SK-N-SH (cell line): ENCODE measurements around the gene SLC26A4. TPM values are rescaled to one million over a fixed set of nuclear protein-coding genes. Genes with fewer than 3 reads are reported as not detected.

Source experiments
- CTCF ChIA-PET: fragments of 300-600, 350-600 bp; formaldehyde crosslinking; extraction: SDS; loops from one replicate; lab custom pipeline; 2021; lab: Yijun Ruan, JAX
- POLR2A ChIA-PET: fragments of 350-600 bp; sonication (Branson Sonifier 250); formaldehyde crosslinking; extraction: SDS; loops from one replicate; lab custom pipeline; 2020; ENCODE audit warnings: antibody characterized with exemption, inconsistent platforms; lab: Yijun Ruan, JAX
- DNase-seq: peaks from one replicate; pipeline ENCODE4 v3.0.0; 2012
- H2AFZ ChIP-seq: fragments of 200-600 bp; sonication (generic); 2 replicates; pipeline ENCODE4 v1.8.1; 2016; ENCODE audit warnings: antibody characterized with exemption, mild to moderate bottlenecking, low read depth
- H3F3A ChIP-seq: fragments of 200-600 bp; sonication (generic); replicated peaks from 2 replicates; pipeline ENCODE3; 2016; ENCODE audit warnings: antibody characterized with exemption, mild to moderate bottlenecking; ENCODE audit not compliant: insufficient read depth
- H3K27ac ChIP-seq, 2 experiments: fragments of 200-500 bp in 1 of 2; fragments of 200-600 bp in 1 of 2; sonication (Bioruptor generic) in 1 of 2; sonication (generic), shearing (Covaris generic) in 1 of 2; 2 replicates each; pipeline versions ENCODE4 v1.5.1 to v1.6.1; 2014 to 2016; ENCODE audit warnings: low read depth in 2 of 2, inconsistent platforms in 1 of 2, low read length in 1 of 2, mild to moderate bottlenecking in 1 of 2, mixed read lengths in 1 of 2
- H3K27me3 ChIP-seq: fragments of 200-600 bp; sonication (generic), shearing (Covaris generic); 2 replicates; pipeline ENCODE4 v1.6.1; 2016; ENCODE audit warnings: mixed run types; ENCODE audit not compliant: insufficient read depth
- H3K36me3 ChIP-seq, 2 experiments: fragments of 200-500 bp in 1 of 2; fragments of 200-600 bp in 1 of 2; sonication (Bioruptor generic) in 1 of 2; sonication (generic) in 1 of 2; replicated peaks in 1 of 2; 2 replicates each; pipeline versions ENCODE3 to v1.5.1; 2014 to 2016; ENCODE audit warnings: low read length in 1 of 2, mild to moderate bottlenecking in 1 of 2; ENCODE audit not compliant: insufficient read depth in 2 of 2, control insufficient read depth in 1 of 2
- H3K4me1 ChIP-seq, 2 experiments: fragments of 200-500 bp in 1 of 2; fragments of 200-600 bp in 1 of 2; sonication (Bioruptor generic) in 1 of 2; sonication (generic), shearing (Covaris generic) in 1 of 2; 2 replicates each; pipeline versions ENCODE4 v1.5.1 to v1.6.1; 2014 to 2016; ENCODE audit warnings: low read depth in 1 of 2, low read length in 1 of 2, mixed run types in 1 of 2; ENCODE audit not compliant: insufficient read depth in 2 of 2, control insufficient read depth in 1 of 2
- H3K4me2 ChIP-seq: fragments of 200-600 bp; sonication (generic), shearing (Covaris generic); 2 replicates; pipeline ENCODE4 v1.6.1; 2017; ENCODE audit warnings: mixed run types
- H3K4me3 ChIP-seq, 2 experiments: fragments of 200-500 bp in 1 of 2; fragments of 200-600 bp in 1 of 2; sonication (Bioruptor generic) in 1 of 2; sonication (generic), shearing (Covaris generic) in 1 of 2; 2 replicates each; pipeline versions ENCODE4 v1.5.1 to v1.8.1; 2014 to 2016; ENCODE audit warnings: low read depth in 2 of 2, inconsistent platforms in 1 of 2, low read length in 1 of 2, mild to moderate bottlenecking in 1 of 2, mixed read lengths in 1 of 2, moderate library complexity in 1 of 2
- H3K79me2 ChIP-seq: fragments of 200-600 bp; sonication (generic); 2 replicates; pipeline ENCODE4 v1.8.1; 2017; ENCODE audit warnings: mild to moderate bottlenecking; ENCODE audit not compliant: insufficient read depth
- H3K9ac ChIP-seq: fragments of 200-600 bp; sonication (generic); 2 replicates; pipeline ENCODE4 v1.6.1; 2017; ENCODE audit warnings: mixed run types
- H3K9me2 ChIP-seq: fragments of 200-600 bp; sonication (generic); 2 replicates; pipeline ENCODE4 v1.6.1; 2017; ENCODE audit warnings: mixed run types
- H3K9me3 ChIP-seq: fragments of 200-600 bp; sonication (generic); 2 replicates; pipeline ENCODE4 v1.6.1; 2017; ENCODE audit warnings: mixed run types, mild to moderate bottlenecking, moderate library complexity
- H4K20me1 ChIP-seq: fragments of 200-600 bp; sonication (generic); 2 replicates; pipeline ENCODE4 v1.6.1; 2017; ENCODE audit warnings: mild to moderate bottlenecking, mixed run types; ENCODE audit not compliant: insufficient read depth
- CHD2 ChIP-seq: fragments of 150-350 bp; IDR thresholded peaks from 2 replicates; pipeline ENCODE4 v1.6.1; 2018; ENCODE audit warnings: low read length; ENCODE audit not compliant: partially characterized antibody
- CTCF ChIP-seq: fragments of 200-600 bp; sonication (generic); IDR thresholded peaks from 2 replicates; pipeline ENCODE4 v1.6.1; 2017; ENCODE audit warnings: antibody characterized with exemption, mild to moderate bottlenecking, moderate library complexity
- EZH2phosphoT487 ChIP-seq: fragments of 200-600 bp; sonication (generic); IDR thresholded peaks from 2 replicates; pipeline ENCODE4 v1.6.1; 2017; ENCODE audit warnings: low read depth, mixed run types, mild to moderate bottlenecking, antibody characterized with exemption, moderate library complexity, borderline replicate concordance
- FOSL2 ChIP-seq: IDR thresholded peaks from 2 replicates; pipeline ENCODE4 v1.4.0; 2012; ENCODE audit warnings: low read depth, mild to moderate bottlenecking, moderate library complexity, borderline replicate concordance
- FOXJ3 ChIP-seq: sonication (generic); formaldehyde crosslinking; IDR thresholded peaks from 2 replicates; pipeline ENCODE4 v1.5.1; 2020; ENCODE audit warnings: mild to moderate bottlenecking, missing genetic modification reagents
- GABPA ChIP-seq: IDR thresholded peaks from 2 replicates; pipeline ENCODE4 v1.4.0; 2012; ENCODE audit warnings: low read depth, mild to moderate bottlenecking
- GATA2 ChIP-seq: sonication (generic); formaldehyde crosslinking; IDR thresholded peaks from 2 replicates; pipeline ENCODE4 v1.5.0; 2020; ENCODE audit warnings: mild to moderate bottlenecking, missing genetic modification reagents
- JUND ChIP-seq: IDR thresholded peaks from 2 replicates; pipeline ENCODE4 v1.4.0; 2012
- RAD21 ChIP-seq: IDR thresholded peaks from 2 replicates; pipeline ENCODE4 v1.6.1; 2012; ENCODE audit warnings: mild to moderate bottlenecking, low read length
- RCOR1 ChIP-seq: fragments of 150-350 bp; IDR thresholded peaks from 2 replicates; pipeline ENCODE4 v1.6.1; 2017; ENCODE audit warnings: antibody characterized with exemption, low read length
- RXRA ChIP-seq: IDR thresholded peaks from 2 replicates; pipeline ENCODE4 v1.4.0; 2012; ENCODE audit warnings: low read depth, mild to moderate bottlenecking, borderline replicate concordance
- SIN3A ChIP-seq: IDR thresholded peaks from 2 replicates; pipeline ENCODE4 v1.6.1; 2012; ENCODE audit warnings: low read depth, mild to moderate bottlenecking, low read length, moderate library complexity, borderline replicate concordance
- SMC3 ChIP-seq: IDR thresholded peaks from 2 replicates; pipeline ENCODE4 v1.6.1; 2012; ENCODE audit warnings: low read depth, low read length, improper control_type of control experiment
- TAF1 ChIP-seq: IDR thresholded peaks from 2 replicates; pipeline ENCODE4 v1.6.1; 2012; ENCODE audit warnings: low read depth, mild to moderate bottlenecking, low read length, moderate library complexity, borderline replicate concordance
- TCF12 ChIP-seq: IDR thresholded peaks from 2 replicates; pipeline ENCODE4 v1.4.0; 2012
- TEAD4 ChIP-seq: IDR thresholded peaks from 2 replicates; pipeline ENCODE4 v1.4.0; 2012; ENCODE audit warnings: mild to moderate bottlenecking, borderline replicate concordance; ENCODE audit not compliant: insufficient read depth
- USF1 ChIP-seq: IDR thresholded peaks from 2 replicates; pipeline ENCODE4 v1.4.0; 2012; ENCODE audit warnings: low read depth, borderline replicate concordance
- USF2 ChIP-seq: fragments of 150-350 bp; IDR thresholded peaks from 2 replicates; pipeline ENCODE4 v1.6.1; 2017; ENCODE audit warnings: antibody characterized with exemption, low read length, low read depth, borderline replicate concordance
- YY1 ChIP-seq: IDR thresholded peaks from 2 replicates; pipeline ENCODE4 v1.4.0; 2012; ENCODE audit warnings: low read depth, mild to moderate bottlenecking
- polyA plus RNA-seq, 3 experiments: library from polyadenylated mRNA; depleted of rRNA; stranded (reverse); fragments of >200 nt; gene quantifications; 2 replicates each; pipeline ENCODE4 v1.2.3, GENCODE V29; 2012

The SLC26A4 gene
- polyA plus RNA-seq, 1 of the 3 experiments (the other 2 are of a cell fraction) = 0.61 TPM

- no peak for TF ChIP-seq CTCF
- TF ChIP-seq FOXJ3 (CRISPR knock-in tag) = no peak
These were observed 40.6 kb downstream of the SLC26A4 start (continued) for GRCh38 chr7:107701191-107701590.

GRCh38 chr7:107703219-107703618 is 42.6 kb downstream of the SLC26A4 start:
- ChIA-PET POLR2A (no interaction called here), CTCF (interaction anchor here (0.9 to 1.2 kb wide), 2 partner anchors 10 to 510 kb away, joined by 3 read pairs; no protein-coding TSS in a partner anchor)
- Histone ChIP-seq H3K27ac (no peak overlapping the region), H2AFZ (no peak overlapping the region), H3K9me3 (no peaks in the 10 kb centered on the region), H3K4me2 (no peak overlapping the region), H3K9me2 (no peaks in the 10 kb centered on the region), H3K9ac (no peak overlapping the region), H3F3A (no peaks in the 10 kb centered on the region), H3K4me3 (no peak overlapping the region), H4K20me1 (no peaks in the 10 kb centered on the region), H3K36me3 (no peaks in the 10 kb centered on the region), H3K4me1 (no peaks in the 10 kb centered on the region), H3K79me2 (no peaks in the 10 kb centered on the region), H3K27me3 (no peaks in the 10 kb centered on the region)
- no peak for DNase-seq
- TF ChIP-seq TAF1 = no peak
- no peak for TF ChIP-seq FOSL2
- no peak for TF ChIP-seq CHD2
- TF ChIP-seq GABPA = no peak
- TF ChIP-seq FOXJ3 (CRISPR knock-in tag) = no peak
- no peak for TF ChIP-seq RXRA
- TF ChIP-seq USF1 = no peak
- TF ChIP-seq RAD21 = no peak
- TF ChIP-seq SIN3A = no peak
- no peak for TF ChIP-seq TCF12
- TF ChIP-seq EZH2phosphoT487 = no peak
- TF ChIP-seq RCOR1 = no peak
- TF ChIP-seq JUND = no peak
- no peak for TF ChIP-seq SMC3
- no peak for TF ChIP-seq TEAD4
- TF ChIP-seq GATA2 = no peak
- no peak for TF ChIP-seq YY1
- no peak for TF ChIP-seq USF2
